GM23338 (cell line): ENCODE data around the gene GDI2.
A peak's percentile ranks its signal among the peaks of the same experiment; 100 is the strongest.

Experiments used
- CREB1 ChIP-seq: fragments of 250-450 bp; sonication (Bioruptor Pico); IDR thresholded peaks from 2 replicates; pipeline ENCODE4 v1.5.0; 2020; ENCODE audit warnings: low read depth, mild to moderate bottlenecking, moderate library complexity
- CTCF ChIP-seq, 2 experiments: fragments of 200-600 bp in 1 of 2; sonication (generic) in 1 of 2; conservative IDR thresholded peaks; 2 replicates each; pipeline versions ENCODE4 v1.5.1 to v1.6.1; 2016 to 2017; ENCODE audit warnings: antibody characterized with exemption in 2 of 2, low read depth in 2 of 2, mild to moderate bottlenecking in 2 of 2, moderate library complexity in 1 of 2
- EZH2 ChIP-seq: fragments of 200-600 bp; sonication (generic); IDR thresholded peaks from one replicate; pipeline ENCODE4 v1.8.0; 2017; ENCODE audit warnings: antibody characterized with exemption, mild to moderate bottlenecking, low read depth; ENCODE audit not compliant: unreplicated experiment
- EZH2phosphoT487 ChIP-seq: fragments of 200-600 bp; sonication (generic); IDR thresholded peaks from one replicate; pipeline ENCODE4 v1.8.1; 2018; ENCODE audit warnings: antibody characterized with exemption; ENCODE audit not compliant: unreplicated experiment
- JUNB ChIP-seq: IDR thresholded peaks from one replicate; pipeline ENCODE4 v1.6.1; 2016; ENCODE audit warnings: antibody characterized with exemption; ENCODE audit not compliant: unreplicated experiment
- NANOG ChIP-seq: IDR thresholded peaks from 2 replicates; pipeline ENCODE4 v1.6.1; 2016; ENCODE audit warnings: antibody characterized with exemption, borderline replicate concordance
- POLR2AphosphoS5 ChIP-seq: IDR thresholded peaks from 2 replicates; pipeline ENCODE4 v1.6.1; 2016; ENCODE audit warnings: antibody characterized with exemption, low read depth
- STAT1 ChIP-seq: IDR thresholded peaks from one replicate; pipeline ENCODE4 v1.6.1; 2016; ENCODE audit warnings: antibody characterized with exemption; ENCODE audit not compliant: unreplicated experiment
- ZNF114 ChIP-seq: fragments of 250-450 bp; sonication (Bioruptor Pico); IDR thresholded peaks from 2 replicates; pipeline ENCODE4 v1.5.0; 2020; ENCODE audit warnings: mild to moderate bottlenecking, moderate library complexity
- ZNF331 ChIP-seq: fragments of 250-450 bp; sonication (Bioruptor Pico); IDR thresholded peaks from 2 replicates; pipeline ENCODE4 v1.5.0; 2020; ENCODE audit warnings: low read depth, mild to moderate bottlenecking, moderate library complexity
- ZNF462 ChIP-seq: fragments of 250-450 bp; sonication (Bioruptor Pico); IDR thresholded peaks from 2 replicates; pipeline ENCODE4 v1.5.0; 2020; ENCODE audit warnings: mild to moderate bottlenecking, moderate library complexity
- TF ChIP-seq, protein P1 (sequence below): IDR thresholded peaks from one replicate; pipeline ENCODE4 v1.6.1; 2018; ENCODE audit warnings: antibody characterized with exemption; ENCODE audit not compliant: unreplicated experiment
- TF ChIP-seq, protein P2 (sequence below): IDR thresholded peaks from 2 replicates; pipeline ENCODE4 v1.6.1; 2016; ENCODE audit warnings: antibody characterized with exemption

DNA sequence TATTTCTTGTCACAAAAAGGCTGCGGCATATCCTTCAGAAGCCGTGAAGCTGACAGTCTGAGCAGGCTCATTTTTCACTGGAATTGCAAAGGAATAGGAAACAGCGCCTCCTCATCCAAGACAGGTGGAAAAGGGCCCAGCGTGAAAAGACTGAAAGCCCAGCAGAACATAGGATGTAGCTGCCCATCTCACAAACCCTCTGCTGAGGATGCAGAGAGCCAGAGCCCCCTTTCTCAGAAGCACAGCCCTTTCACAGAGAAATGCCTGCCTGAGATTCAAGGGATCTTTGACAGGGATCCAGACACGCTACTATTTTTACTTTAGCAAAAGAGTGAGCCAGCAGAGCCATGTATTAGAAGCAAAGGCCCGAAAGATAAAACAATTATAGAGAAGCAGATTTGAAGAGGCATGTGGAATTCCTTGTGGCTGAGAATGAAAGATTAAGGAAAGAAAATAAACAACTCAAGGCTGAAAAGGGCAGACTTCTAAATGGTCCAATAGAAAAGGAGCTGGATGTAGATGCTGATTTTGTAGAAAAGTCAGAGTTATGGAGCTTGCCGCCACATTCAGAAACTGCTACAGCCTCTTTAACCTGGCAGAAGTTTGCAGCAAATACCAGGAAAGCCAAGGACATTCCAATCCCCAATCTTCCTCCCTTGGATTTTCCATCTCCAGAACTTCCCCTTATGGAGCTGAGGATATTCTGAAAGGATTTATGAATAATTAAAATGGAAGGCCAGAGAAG, 36.9 kb downstream of the GDI2 start:
- TF ChIP-seq, protein P1, sequence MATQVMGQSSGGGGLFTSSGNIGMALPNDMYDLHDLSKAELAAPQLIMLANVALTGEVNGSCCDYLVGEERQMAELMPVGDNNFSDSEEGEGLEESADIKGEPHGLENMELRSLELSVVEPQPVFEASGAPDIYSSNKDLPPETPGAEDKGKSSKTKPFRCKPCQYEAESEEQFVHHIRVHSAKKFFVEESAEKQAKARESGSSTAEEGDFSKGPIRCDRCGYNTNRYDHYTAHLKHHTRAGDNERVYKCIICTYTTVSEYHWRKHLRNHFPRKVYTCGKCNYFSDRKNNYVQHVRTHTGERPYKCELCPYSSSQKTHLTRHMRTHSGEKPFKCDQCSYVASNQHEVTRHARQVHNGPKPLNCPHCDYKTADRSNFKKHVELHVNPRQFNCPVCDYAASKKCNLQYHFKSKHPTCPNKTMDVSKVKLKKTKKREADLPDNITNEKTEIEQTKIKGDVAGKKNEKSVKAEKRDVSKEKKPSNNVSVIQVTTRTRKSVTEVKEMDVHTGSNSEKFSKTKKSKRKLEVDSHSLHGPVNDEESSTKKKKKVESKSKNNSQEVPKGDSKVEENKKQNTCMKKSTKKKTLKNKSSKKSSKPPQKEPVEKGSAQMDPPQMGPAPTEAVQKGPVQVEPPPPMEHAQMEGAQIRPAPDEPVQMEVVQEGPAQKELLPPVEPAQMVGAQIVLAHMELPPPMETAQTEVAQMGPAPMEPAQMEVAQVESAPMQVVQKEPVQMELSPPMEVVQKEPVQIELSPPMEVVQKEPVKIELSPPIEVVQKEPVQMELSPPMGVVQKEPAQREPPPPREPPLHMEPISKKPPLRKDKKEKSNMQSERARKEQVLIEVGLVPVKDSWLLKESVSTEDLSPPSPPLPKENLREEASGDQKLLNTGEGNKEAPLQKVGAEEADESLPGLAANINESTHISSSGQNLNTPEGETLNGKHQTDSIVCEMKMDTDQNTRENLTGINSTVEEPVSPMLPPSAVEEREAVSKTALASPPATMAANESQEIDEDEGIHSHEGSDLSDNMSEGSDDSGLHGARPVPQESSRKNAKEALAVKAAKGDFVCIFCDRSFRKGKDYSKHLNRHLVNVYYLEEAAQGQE, result no peak
- peak; percentile 56 to 60 for TF ChIP-seq CTCF (conservative IDR thresholded peaks at IDR 0.05; ENCODE audit: low read depth in 2 of 2)
- TF ChIP-seq, protein P2, sequence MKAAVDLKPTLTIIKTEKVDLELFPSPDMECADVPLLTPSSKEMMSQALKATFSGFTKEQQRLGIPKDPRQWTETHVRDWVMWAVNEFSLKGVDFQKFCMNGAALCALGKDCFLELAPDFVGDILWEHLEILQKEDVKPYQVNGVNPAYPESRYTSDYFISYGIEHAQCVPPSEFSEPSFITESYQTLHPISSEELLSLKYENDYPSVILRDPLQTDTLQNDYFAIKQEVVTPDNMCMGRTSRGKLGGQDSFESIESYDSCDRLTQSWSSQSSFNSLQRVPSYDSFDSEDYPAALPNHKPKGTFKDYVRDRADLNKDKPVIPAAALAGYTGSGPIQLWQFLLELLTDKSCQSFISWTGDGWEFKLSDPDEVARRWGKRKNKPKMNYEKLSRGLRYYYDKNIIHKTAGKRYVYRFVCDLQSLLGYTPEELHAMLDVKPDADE, result no peak
- TF ChIP-seq POLR2AphosphoS5, result no peak
- TF ChIP-seq NANOG, result no peak
- TF ChIP-seq EZH2, result no peak
- TF ChIP-seq EZH2phosphoT487, result no peak
- no peak for TF ChIP-seq JUNB
- no peak for TF ChIP-seq CREB1
- no peak for TF ChIP-seq ZNF331 (CRISPR knock-in tag)
- no peak for TF ChIP-seq ZNF114 (CRISPR knock-in tag)
- no peak for TF ChIP-seq ZNF462
- TF ChIP-seq STAT1, result no peak
